GM19099 (cell line): ENCODE results near the gene ALDH1A3.

ENCODE experiments used
- POLR2A ChIP-seq: IDR thresholded peaks from 3 replicates; pipeline ENCODE4 v1.6.1; 2011; ENCODE audit warnings: low read depth; ENCODE audit not compliant: insufficient read length; ENCODE audit errors: extremely low read depth

ALDH1A3 gene

GRCh38 chr15:100901702-100902435 is 22.2 kb downstream of the ALDH1A3 start:
- no peak for TF ChIP-seq POLR2A

- no peak for TF ChIP-seq POLR2A
Observed at GRCh38 chr15:100902436-100903167, 23.0 kb downstream of the ALDH1A3 start.

- no peak for TF ChIP-seq POLR2A
Observed at GRCh38 chr15:100903168-100903554, 23.5 kb downstream of the ALDH1A3 start.

GRCh38 chr15:100905850-100906249 is 26.2 kb downstream of the ALDH1A3 start:
- TF ChIP-seq POLR2A = no peak

- TF ChIP-seq POLR2A = no peak
Observed at GRCh38 chr15:100908466-100908865, 28.8 kb downstream of the ALDH1A3 start.

- no peak for TF ChIP-seq POLR2A
Observed at GRCh38 chr15:100909565-100909964, 29.9 kb downstream of the ALDH1A3 start.

- no peak for TF ChIP-seq POLR2A
Observed at GRCh38 chr15:100909989-100910955, 30.6 kb downstream of the ALDH1A3 start.

GRCh38 chr15:100911086-100911485 is 31.5 kb downstream of the ALDH1A3 start:
- no peak for TF ChIP-seq POLR2A

- TF ChIP-seq POLR2A = no peak
Observed at GRCh38 chr15:100913961-100914360, 34.3 kb downstream of the ALDH1A3 start.

GRCh38 chr15:100914876-100915275 is 35.2 kb downstream of the ALDH1A3 start:
- TF ChIP-seq POLR2A = no peak

- TF ChIP-seq POLR2A = peak; percentile 49
Observed at GRCh38 chr15:100918034-100918689, 38.5 kb downstream of the ALDH1A3 start.

GRCh38 chr15:100918690-100919480 is 39.3 kb downstream of the ALDH1A3 start, which contains the start of gene LRRK1:
Gene LRRK1, plus strand, starts transcription at chr15:100919357. Its CDS starts 5,276 bp downstream, at chr15:100924633.
- peak; percentile 58 for TF ChIP-seq POLR2A

GRCh38 chr15:100919481-100920405 is 40.1 kb downstream of the ALDH1A3 start:
- TF ChIP-seq POLR2A = peak; percentile 32
